ENCODE results near the gene PLEKHM2.

DNA sequence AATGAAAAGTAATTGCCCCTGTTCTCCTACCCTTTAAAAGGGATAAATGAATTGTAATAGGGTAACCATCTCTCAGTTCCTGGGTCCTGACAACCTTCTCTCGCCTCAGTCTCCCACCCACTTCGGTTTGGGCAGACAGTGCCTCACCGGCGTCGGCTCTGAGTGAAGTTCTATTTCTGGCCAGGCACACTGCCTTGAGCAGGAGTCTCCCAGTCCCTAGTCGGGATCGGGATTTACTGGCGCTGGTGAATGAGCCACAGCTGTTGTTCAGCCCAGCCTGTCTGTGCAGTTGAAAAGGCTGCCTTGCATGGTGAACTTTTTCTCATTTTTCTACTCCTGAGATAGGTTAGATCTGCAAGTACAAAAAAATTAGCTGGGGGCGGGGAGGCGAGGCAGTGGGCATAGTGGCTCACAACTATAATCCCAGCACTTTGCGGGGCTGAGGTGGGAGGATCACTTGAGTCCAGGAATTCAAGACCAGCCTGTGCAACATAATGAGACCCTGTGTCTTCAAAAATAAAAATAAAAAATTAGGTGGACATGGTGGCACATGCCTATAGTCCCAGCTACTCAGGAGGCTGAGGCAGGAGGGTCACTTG lies 7.4 kb downstream of the PLEKHM2 start:
- TF ChIP-seq EZH2 (IDR thresholded peaks at IDR 0.05), result no peak
- TF ChIP-seq, protein P1, sequence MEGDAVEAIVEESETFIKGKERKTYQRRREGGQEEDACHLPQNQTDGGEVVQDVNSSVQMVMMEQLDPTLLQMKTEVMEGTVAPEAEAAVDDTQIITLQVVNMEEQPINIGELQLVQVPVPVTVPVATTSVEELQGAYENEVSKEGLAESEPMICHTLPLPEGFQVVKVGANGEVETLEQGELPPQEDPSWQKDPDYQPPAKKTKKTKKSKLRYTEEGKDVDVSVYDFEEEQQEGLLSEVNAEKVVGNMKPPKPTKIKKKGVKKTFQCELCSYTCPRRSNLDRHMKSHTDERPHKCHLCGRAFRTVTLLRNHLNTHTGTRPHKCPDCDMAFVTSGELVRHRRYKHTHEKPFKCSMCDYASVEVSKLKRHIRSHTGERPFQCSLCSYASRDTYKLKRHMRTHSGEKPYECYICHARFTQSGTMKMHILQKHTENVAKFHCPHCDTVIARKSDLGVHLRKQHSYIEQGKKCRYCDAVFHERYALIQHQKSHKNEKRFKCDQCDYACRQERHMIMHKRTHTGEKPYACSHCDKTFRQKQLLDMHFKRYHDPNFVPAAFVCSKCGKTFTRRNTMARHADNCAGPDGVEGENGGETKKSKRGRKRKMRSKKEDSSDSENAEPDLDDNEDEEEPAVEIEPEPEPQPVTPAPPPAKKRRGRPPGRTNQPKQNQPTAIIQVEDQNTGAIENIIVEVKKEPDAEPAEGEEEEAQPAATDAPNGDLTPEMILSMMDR (IDR thresholded peaks at IDR 0.05), result no peak
